T-helper 2 cell treated with Interferon-gamma antibody and Interleukin-4, amounts not matched to agents 5 μg/mL and 100 μg/mL, for 36 hours (primary cell): ENCODE measurements around the gene RFNG.

ENCODE experiments used
- DNase-seq: peaks from one replicate; pipeline ENCODE4 v3.0.0; 2021; ENCODE audit warnings: low spot score
- H3K27ac Mint-ChIP-seq: one replicate; pipeline ENCODE4 v1.8.0; 2021; ENCODE audit warnings: mild to moderate bottlenecking, mixed read lengths
- H3K27me3 Mint-ChIP-seq: one replicate; pipeline ENCODE4 v1.8.0; 2021; ENCODE audit warnings: low read depth, mixed read lengths
- H3K36me3 Mint-ChIP-seq: one replicate; pipeline ENCODE4 v1.8.0; 2021; ENCODE audit warnings: low read depth, mixed read lengths
- H3K4me1 Mint-ChIP-seq: one replicate; pipeline ENCODE4 v1.8.0; 2021; ENCODE audit warnings: low read depth, mixed read lengths
- H3K4me3 Mint-ChIP-seq: one replicate; pipeline ENCODE4 v1.8.0; 2022; ENCODE audit warnings: mild to moderate bottlenecking, moderate library complexity, mixed read lengths
- H3K9me3 Mint-ChIP-seq: one replicate; pipeline ENCODE4 v1.8.0; 2021; ENCODE audit warnings: mixed read lengths

The RFNG gene

DNA sequence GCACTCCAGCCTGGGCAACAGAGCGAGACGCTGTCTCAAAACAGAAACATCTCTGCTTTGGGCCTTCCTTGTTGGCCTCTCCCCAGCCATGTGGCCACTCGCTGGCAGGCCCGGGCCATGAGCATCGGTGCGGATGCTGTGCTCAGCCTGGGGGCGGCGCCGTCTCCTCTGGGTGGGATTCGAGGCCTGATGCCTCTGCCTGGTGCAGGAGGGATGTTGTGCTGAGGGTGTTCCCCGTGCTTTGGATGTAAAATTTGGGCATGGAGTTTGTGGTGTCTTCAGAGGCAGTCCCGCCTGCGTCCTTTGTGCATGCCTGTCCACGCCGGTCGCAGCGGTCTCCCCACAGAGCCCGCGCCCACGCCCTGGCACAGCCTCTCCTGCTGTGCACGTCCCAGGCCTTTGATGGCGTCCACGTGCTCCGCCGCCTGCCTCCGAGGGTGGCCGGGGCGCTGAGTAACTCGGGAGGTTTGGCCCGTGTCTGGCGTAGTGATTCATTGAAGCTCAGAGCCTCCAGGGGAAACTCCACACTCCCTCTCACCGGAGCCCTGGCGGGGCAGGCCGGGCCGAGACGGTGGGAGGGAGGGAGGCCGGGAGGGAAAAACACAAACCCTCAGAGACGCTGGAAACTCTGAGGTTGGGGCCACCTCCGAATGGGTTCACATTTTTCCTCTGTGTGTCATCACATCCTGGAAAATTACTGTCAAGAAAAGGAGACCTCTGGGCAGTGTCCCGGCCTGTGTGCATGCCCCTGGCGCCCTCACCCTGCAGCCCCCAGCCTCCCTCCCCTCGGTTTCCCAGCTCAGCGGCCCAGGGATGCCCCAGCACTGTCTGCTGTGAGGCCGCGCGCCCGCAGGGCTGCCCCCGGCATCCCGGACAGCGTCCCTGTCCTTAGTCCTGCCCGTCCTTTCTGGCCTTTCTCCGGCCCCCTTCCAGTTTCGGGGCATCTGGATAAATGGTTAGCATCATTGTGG lies 47.9 kb downstream of the RFNG start:
- Mint-ChIP-seq H3K27me3 (no peaks in the 10 kb centered on the region), H3K4me1 (no peaks in the 10 kb centered on the region), H3K4me3 (no peak overlapping the region), H3K36me3 (no peaks in the 10 kb centered on the region), H3K27ac (no peak overlapping the region), H3K9me3 (no peaks in the 10 kb centered on the region)
- DNase-seq, result no peak

DNA sequence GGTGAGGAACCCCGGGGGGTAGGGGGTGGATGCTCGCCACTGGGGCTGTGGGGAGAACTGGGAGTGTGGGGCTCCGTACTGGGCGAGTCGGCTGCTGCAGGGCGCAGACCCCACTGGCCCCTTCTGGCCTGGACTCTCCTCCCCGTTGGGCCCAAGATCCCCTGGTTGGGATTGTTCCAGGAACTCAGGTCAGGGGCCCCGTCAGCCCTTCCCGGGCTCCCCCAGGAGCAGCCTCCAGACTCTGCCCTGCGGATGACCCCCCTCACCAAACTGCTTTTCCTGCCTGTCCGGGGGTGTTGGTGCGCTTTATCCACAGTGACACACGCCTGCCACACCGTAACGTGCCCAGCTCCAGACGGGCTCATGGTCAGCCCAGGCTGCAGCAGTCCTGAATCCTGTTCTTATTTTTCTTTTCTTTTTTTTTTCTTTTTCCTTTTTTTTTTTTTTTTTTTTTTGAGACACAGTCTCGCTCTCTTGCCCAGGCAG lies 50.0 kb downstream of the RFNG start:
- Mint-ChIP-seq H3K4me3 (no peak overlapping the region), H3K27ac (no peak overlapping the region), H3K36me3 (no peaks in the 10 kb centered on the region), H3K4me1 (no peaks in the 10 kb centered on the region), H3K9me3 (no peaks in the 10 kb centered on the region), H3K27me3 (no peaks in the 10 kb centered on the region)
- no peak for DNase-seq

- Mint-ChIP-seq H3K27me3 (no peaks in the 10 kb centered on the region), H3K36me3 (no peaks in the 10 kb centered on the region), H3K4me3 (no peak overlapping the region), H3K9me3 (no peaks in the 10 kb centered on the region), H3K27ac (no peak overlapping the region), H3K4me1 (no peaks in the 10 kb centered on the region)
- no peak for DNase-seq
Observed at GRCh38 chr17:82000803-82001570, 50.6 kb downstream of the RFNG start.

- Mint-ChIP-seq H3K27ac (no peak overlapping the region), H3K4me3 (no peak overlapping the region), H3K9me3 (no peaks in the 10 kb centered on the region), H3K27me3 (no peaks in the 10 kb centered on the region), H3K4me1 (no peaks in the 10 kb centered on the region), H3K36me3 (no peaks in the 10 kb centered on the region)
- DNase-seq, result no peak
Observed at GRCh38 chr17:81999976-82000802, 51.4 kb downstream of the RFNG start.

DNA sequence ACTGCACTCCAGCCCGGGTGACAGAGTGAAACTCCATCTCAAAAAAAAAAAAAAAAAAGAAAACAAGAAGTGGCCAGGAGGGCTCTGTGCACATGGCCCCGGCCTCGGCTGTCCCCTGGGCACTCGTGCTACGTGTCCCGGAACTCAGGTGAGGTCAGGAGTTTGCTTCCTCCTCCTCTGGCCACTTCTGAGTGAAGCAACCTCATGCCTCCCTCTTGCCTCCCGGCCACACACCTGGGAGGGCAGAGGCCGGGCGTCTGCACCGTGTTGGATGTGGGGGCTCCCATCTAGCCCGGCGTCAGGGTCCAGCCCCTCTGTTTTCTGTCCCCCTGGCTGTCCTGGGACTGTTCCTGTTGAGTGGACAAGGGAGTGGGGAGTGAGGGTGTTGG lies 52.0 kb downstream of the RFNG start:
- DNase-seq, result no peak
- no peak overlapping the region for H3K4me3 Mint-ChIP-seq
- H3K27me3 Mint-ChIP-seq, result no peaks in the 10 kb centered on the region
- H3K9me3 Mint-ChIP-seq, result no peaks in the 10 kb centered on the region
- no peaks in the 10 kb centered on the region for H3K4me1 Mint-ChIP-seq
- H3K36me3 Mint-ChIP-seq, result no peaks in the 10 kb centered on the region
- no peak overlapping the region for H3K27ac Mint-ChIP-seq

- Mint-ChIP-seq H3K4me3 (no peak overlapping the region), H3K27ac (no peak overlapping the region), H3K4me1 (no peaks in the 10 kb centered on the region), H3K27me3 (no peaks in the 10 kb centered on the region), H3K36me3 (no peaks in the 10 kb centered on the region), H3K9me3 (no peaks in the 10 kb centered on the region)
- DNase-seq, result no peak
Observed at GRCh38 chr17:81998691-81999438, 52.7 kb downstream of the RFNG start.

- no peak overlapping the region for H3K4me3 Mint-ChIP-seq
- no peaks in the 10 kb centered on the region for H3K27me3 Mint-ChIP-seq
- no peak overlapping the region for H3K27ac Mint-ChIP-seq
- H3K4me1 Mint-ChIP-seq, result no peaks in the 10 kb centered on the region
- H3K9me3 Mint-ChIP-seq, result no peaks in the 10 kb centered on the region
- no peak for DNase-seq
- H3K36me3 Mint-ChIP-seq, result no peaks in the 10 kb centered on the region
Observed at GRCh38 chr17:81998212-81998611, 53.4 kb downstream of the RFNG start.
